ENCODE data around the gene C8A. TPM values are rescaled to one million over a fixed set of nuclear protein-coding genes. Genes with fewer than 3 reads are reported as not detected.

The C8A gene
- total RNA-seq, 2 experiments from 2014 or later = not detected

GRCh38 chr1:56825436-56825835 lies 29.2 kb upstream of the C8A start:
- H3K4me3 Mint-ChIP-seq = no peak overlapping the region

GRCh38 chr1:56827711-56828110 lies 26.9 kb upstream of the C8A start:
- Mint-ChIP-seq H3K9me3 (no peaks in the 10 kb centered on the region), H3K27ac (no peak overlapping the region), H3K27me3 (no peaks in the 10 kb centered on the region), H3K36me3 (ENCODE audit: low read depth) (no peaks in the 10 kb centered on the region), H3K4me3 (no peak overlapping the region), H3K4me1 (no peaks in the 10 kb centered on the region)
- CTCF ChIA-PET = no interaction called here
- DNase-seq = no peak
- POLR2A ChIA-PET = no interaction called here

More at GRCh38 chr1:56825436-56825835, 29.2 kb upstream of the C8A start:
- no peaks in the 10 kb centered on the region for H3K9me3 Mint-ChIP-seq
- H3K27ac Mint-ChIP-seq = no peak overlapping the region
- peaks cover 3% of the 10 kb centered on the region for H3K27me3 Mint-ChIP-seq
- DNase-seq = no peak
- ChIA-PET CTCF (no interaction called here), POLR2A (no interaction called here)
- no peaks in the 10 kb centered on the region for H3K4me1 Mint-ChIP-seq
- no peaks in the 10 kb centered on the region for H3K36me3 Mint-ChIP-seq (ENCODE audit: low read depth)

- ChIA-PET CTCF (interaction anchor here (0.9 to 1.9 kb wide), 3 partner anchors 9 to 13 kb away, joined by 3 to 5 read pairs (median 3); no protein-coding TSS in a partner anchor), POLR2A (no interaction called here)
- no peak for DNase-seq
- Mint-ChIP-seq H3K36me3 (ENCODE audit: low read depth) (no peaks in the 10 kb centered on the region), H3K27me3 (no peaks in the 10 kb centered on the region), H3K9me3 (no peaks in the 10 kb centered on the region), H3K4me1 (no peaks in the 10 kb centered on the region), H3K27ac (no peak overlapping the region), H3K4me3 (no peak overlapping the region)
These were observed 24.5 kb upstream of the C8A start for GRCh38 chr1:56830052-56830451.

GRCh38 chr1:56831871-56832693 lies 22.5 kb upstream of the C8A start:
- no peaks in the 10 kb centered on the region for H3K27me3 Mint-ChIP-seq
- H3K4me3 Mint-ChIP-seq = no peak overlapping the region
- DNase-seq = peak; percentile 69
- POLR2A ChIA-PET = interaction anchor here (1.0 kb wide), 1 partner anchor 1715 kb away, joined by 3 read pairs; the partner anchor contains the start of gene OMA1
- H3K9me3 Mint-ChIP-seq = no peaks in the 10 kb centered on the region
- H3K4me1 Mint-ChIP-seq = no peaks in the 10 kb centered on the region
- H3K36me3 Mint-ChIP-seq (ENCODE audit: low read depth) = no peaks in the 10 kb centered on the region
- CTCF ChIA-PET = interaction anchor here (0.6 to 1.7 kb wide), 8 partner anchors 9 to 1623 kb away, joined by 3 to 4 read pairs (median 3); no protein-coding TSS in a partner anchor
- H3K27ac Mint-ChIP-seq = no peak overlapping the region

- no peaks in the 10 kb centered on the region for H3K27me3 Mint-ChIP-seq
- ChIA-PET POLR2A (no interaction called here), CTCF (interaction anchor here (0.8 kb wide), 1 partner anchor 1331 kb away, joined by 3 read pairs; no protein-coding TSS in a partner anchor)
- DNase-seq = no peak
- H3K27ac Mint-ChIP-seq = no peak overlapping the region
- H3K4me3 Mint-ChIP-seq = no peak overlapping the region
- no peaks in the 10 kb centered on the region for H3K9me3 Mint-ChIP-seq
- no peaks in the 10 kb centered on the region for H3K36me3 Mint-ChIP-seq (ENCODE audit: low read depth)
- no peaks in the 10 kb centered on the region for H3K4me1 Mint-ChIP-seq
These were observed 21.5 kb upstream of the C8A start for GRCh38 chr1:56833088-56833487.

GRCh38 chr1:56834137-56834900 lies 20.3 kb upstream of the C8A start:
- no peak for DNase-seq
- Mint-ChIP-seq H3K4me1 (no peaks in the 10 kb centered on the region), H3K9me3 (no peaks in the 10 kb centered on the region), H3K4me3 (no peak overlapping the region), H3K27me3 (no peaks in the 10 kb centered on the region), H3K36me3 (ENCODE audit: low read depth) (no peaks in the 10 kb centered on the region), H3K27ac (no peak overlapping the region)
- CTCF ChIA-PET = no interaction called here
- POLR2A ChIA-PET = no interaction called here

GRCh38 chr1:56835657-56836056 lies 18.9 kb upstream of the C8A start:
- no peaks in the 10 kb centered on the region for H3K9me3 Mint-ChIP-seq
- no peaks in the 10 kb centered on the region for H3K36me3 Mint-ChIP-seq (ENCODE audit: low read depth)
- CTCF ChIA-PET = no interaction called here
- no peak overlapping the region for H3K4me3 Mint-ChIP-seq
- POLR2A ChIA-PET = no interaction called here
- no peaks in the 10 kb centered on the region for H3K27me3 Mint-ChIP-seq
- H3K4me1 Mint-ChIP-seq = no peaks in the 10 kb centered on the region
- no peak for DNase-seq
- H3K27ac Mint-ChIP-seq = no peak overlapping the region

GRCh38 chr1:56836359-56836758 lies 18.2 kb upstream of the C8A start:
- Mint-ChIP-seq H3K4me3 (no peak overlapping the region), H3K27me3 (no peaks in the 10 kb centered on the region), H3K27ac (no peak overlapping the region), H3K4me1 (no peaks in the 10 kb centered on the region), H3K9me3 (no peaks in the 10 kb centered on the region), H3K36me3 (ENCODE audit: low read depth) (no peaks in the 10 kb centered on the region)
- no peak for DNase-seq
- POLR2A ChIA-PET = no interaction called here
- CTCF ChIA-PET = no interaction called here

GRCh38 chr1:56837244-56837939 lies 17.2 kb upstream of the C8A start:
- no peak for DNase-seq
- H3K4me3 Mint-ChIP-seq = no peak overlapping the region
- no peak overlapping the region for H3K27ac Mint-ChIP-seq
- no peaks in the 10 kb centered on the region for H3K36me3 Mint-ChIP-seq (ENCODE audit: low read depth)
- H3K27me3 Mint-ChIP-seq = no peaks in the 10 kb centered on the region
- ChIA-PET POLR2A (no interaction called here), CTCF (no interaction called here)
- no peaks in the 10 kb centered on the region for H3K4me1 Mint-ChIP-seq
- no peaks in the 10 kb centered on the region for H3K9me3 Mint-ChIP-seq

- no peak overlapping the region for H3K27ac Mint-ChIP-seq
- H3K27me3 Mint-ChIP-seq = no peaks in the 10 kb centered on the region
- H3K36me3 Mint-ChIP-seq (ENCODE audit: low read depth) = no peaks in the 10 kb centered on the region
- ChIA-PET POLR2A (no interaction called here), CTCF (interaction anchor here (0.9 kb wide), 1 partner anchor 8 kb away, joined by 3 read pairs; no protein-coding TSS in a partner anchor)
- DNase-seq = no peak
- H3K4me1 Mint-ChIP-seq = no peaks in the 10 kb centered on the region
- H3K9me3 Mint-ChIP-seq = no peaks in the 10 kb centered on the region
- no peak overlapping the region for H3K4me3 Mint-ChIP-seq
These were observed 15.8 kb upstream of the C8A start for GRCh38 chr1:56838759-56839158.

- Mint-ChIP-seq H3K27me3 (no peaks in the 10 kb centered on the region), H3K9me3 (no peaks in the 10 kb centered on the region), H3K4me3 (no peak overlapping the region), H3K27ac (no peak overlapping the region), H3K4me1 (no peaks in the 10 kb centered on the region), H3K36me3 (ENCODE audit: low read depth) (no peaks in the 10 kb centered on the region)
- POLR2A ChIA-PET = no interaction called here
- no peak for DNase-seq
- CTCF ChIA-PET = interaction anchor here (1.6 kb wide), 1 partner anchor 13 kb away, joined by 3 read pairs; no protein-coding TSS in a partner anchor
These were observed 11.1 kb upstream of the C8A start for GRCh38 chr1:56843544-56843943.

GRCh38 chr1:56844545-56845136 lies 10.0 kb upstream of the C8A start:
- Mint-ChIP-seq H3K4me3 (no peak overlapping the region), H3K27ac (no peak overlapping the region), H3K36me3 (ENCODE audit: low read depth) (no peaks in the 10 kb centered on the region), H3K4me1 (no peaks in the 10 kb centered on the region), H3K27me3 (no peaks in the 10 kb centered on the region), H3K9me3 (no peaks in the 10 kb centered on the region)
- CTCF ChIA-PET = no interaction called here
- POLR2A ChIA-PET = no interaction called here
- DNase-seq = no peak

- H3K27me3 Mint-ChIP-seq = no peaks in the 10 kb centered on the region
These were observed 9.3 kb upstream of the C8A start for GRCh38 chr1:56845343-56845742.

More at GRCh38 chr1:56845343-56845742, 9.3 kb upstream of the C8A start:
- H3K9me3 Mint-ChIP-seq = no peaks in the 10 kb centered on the region
- CTCF ChIA-PET = no interaction called here
- no peak for DNase-seq
- H3K4me3 Mint-ChIP-seq = no peak overlapping the region
- H3K36me3 Mint-ChIP-seq (ENCODE audit: low read depth) = no peaks in the 10 kb centered on the region
- H3K27ac Mint-ChIP-seq = no peak overlapping the region
- no peaks in the 10 kb centered on the region for H3K4me1 Mint-ChIP-seq
- POLR2A ChIA-PET = no interaction called here
